ENCODE measurements around the gene NNT. TPM values are rescaled to one million over a fixed set of nuclear protein-coding genes. Genes with fewer than 3 reads are reported as not detected.

The NNT gene
- total and polyA plus RNA-seq, 2 of the 8 experiments (the other 6 are each of a cell fraction or from before 2014, with no cell fraction given), result 11.0 to 22.2 TPM

DNA sequence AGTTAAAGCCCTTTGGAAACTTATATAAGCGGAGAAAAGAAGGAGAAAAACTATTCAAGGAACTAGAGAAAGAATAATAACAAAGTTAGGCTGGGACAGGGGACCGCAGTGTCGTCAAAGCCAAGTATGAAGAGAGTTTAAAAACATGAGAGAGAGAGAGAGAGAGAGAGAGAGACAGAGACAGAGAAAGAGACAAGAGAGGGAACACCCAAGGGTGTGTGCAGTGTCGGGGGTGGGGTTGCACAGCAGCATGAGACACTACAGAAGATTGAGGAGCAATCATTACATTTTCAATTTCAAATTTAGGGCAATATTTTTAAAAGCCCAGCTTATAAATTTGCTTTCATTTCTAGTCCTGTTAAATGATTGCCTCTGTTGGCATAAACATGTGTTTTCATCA, 74.3 kb downstream of the NNT start (continued):
- TF ChIP-seq RNF2 (IDR thresholded peaks at IDR 0.05; ENCODE audit: borderline replicate concordance, low read depth, low read length, missing control alignments, poor library complexity, severe bottlenecking) (no peak), SAP30 (IDR thresholded peaks at IDR 0.05; ENCODE audit: insufficient read depth, insufficient replicate concordance, low read length) (no peak), RBBP5 (IDR thresholded peaks at IDR 0.05; ENCODE audit: borderline replicate concordance, low read depth, low read length) (no peak), JUND (IDR thresholded peaks at IDR 0.05; ENCODE audit: low read length) (no peak), CREB1 (IDR thresholded peaks at IDR 0.05) (no peak), SP4 (IDR thresholded peaks at IDR 0.05; ENCODE audit: low read length) (no peak), GTF2F1 (IDR thresholded peaks at IDR 0.05; ENCODE audit: borderline replicate concordance, low read depth, low read length) (no peak), POU5F1 (IDR thresholded peaks at IDR 0.05; ENCODE audit: low read depth, low read length) (no peak), KDM4A (IDR thresholded peaks at IDR 0.05; ENCODE audit: low read depth, low read length, severe bottlenecking) (no peak), JUN (IDR thresholded peaks at IDR 0.05; ENCODE audit: low read depth, low read length) (no peak), TCF12 (IDR thresholded peaks at IDR 0.05; ENCODE audit: low read depth, low read length) (no peak), SIRT6 (IDR thresholded peaks at IDR 0.05; ENCODE audit: low read length) (no peak)
